ENCODE data around the gene TM4SF5. TPM values are rescaled to one million over a fixed set of nuclear protein-coding genes. Genes with fewer than 3 reads are reported as not detected.

TM4SF5 gene
- total and polyA plus RNA-seq, 2 donors from 2014 or later: 0.88 to 31.3 TPM

GRCh38 chr17:4725646-4726310 lies 45.9 kb upstream of the TM4SF5 start:
- TF ChIP-seq CTCF (IDR thresholded peaks at IDR 0.05; ENCODE audit: borderline replicate concordance, extremely low read depth, insufficient read depth): no peak
- Histone ChIP-seq H3K27ac (ENCODE audit: low read depth in 2 of 2, low read length in 2 of 2) (no peak overlapping the region), H3K4me3 (ENCODE audit: low read length in 3 of 3) (no peak overlapping the region), H3K9me3 (ENCODE audit: control insufficient read depth in 2 of 3, insufficient read depth in 1 of 3, low read length in 3 of 3) (no peaks in the 10 kb centered on the region), H3K9ac (ENCODE audit: low read length in 3 of 3) (no peak overlapping the region), H3K4me1 (ENCODE audit: control insufficient read depth in 2 of 3, insufficient read depth in 2 of 3, low read depth in 1 of 3, low read length in 3 of 3) (peaks cover 3 to 6% (median 4%) of the 10 kb centered on the region in 3 donors), H3K27me3 (ENCODE audit: control insufficient read depth, insufficient read depth, low read length) (no peaks in the 10 kb centered on the region), H3K36me3 (ENCODE audit: control insufficient read depth in 2 of 3, insufficient read depth in 3 of 3, low read length in 3 of 3) (no peaks in the 10 kb centered on the region)
- intact Hi-C loops (cut with DNase I): no loop called here
- DNase-seq (no peak), FAIRE-seq (no peak)

GRCh38 chr17:4728124-4728523 lies 43.6 kb upstream of the TM4SF5 start:
- intact Hi-C loops (cut with DNase I): no loop called here
- no peak overlapping the region for H3K4me3 ChIP-seq (ENCODE audit: low read length in 3 of 3)
- no peak overlapping the region for H3K9ac ChIP-seq (ENCODE audit: low read length in 3 of 3)
- no peak overlapping the region for H3K27ac ChIP-seq (ENCODE audit: low read depth in 2 of 2, low read length in 2 of 2)
- DNase-seq: no peak
- TF ChIP-seq CTCF (IDR thresholded peaks at IDR 0.05; ENCODE audit: borderline replicate concordance, extremely low read depth, insufficient read depth): no peak
- H3K27me3 ChIP-seq (ENCODE audit: control insufficient read depth, insufficient read depth, low read length): no peaks in the 10 kb centered on the region
- H3K4me1 ChIP-seq (ENCODE audit: control insufficient read depth in 2 of 3, insufficient read depth in 2 of 3, low read depth in 1 of 3, low read length in 3 of 3): peaks cover 3 to 4% (median 3%) of the 10 kb centered on the region in 3 donors
- peaks cover 0 to 4% (median 0%) of the 10 kb centered on the region in 3 donors for H3K36me3 ChIP-seq (ENCODE audit: control insufficient read depth in 2 of 3, insufficient read depth in 3 of 3, low read length in 3 of 3)
- no peak for FAIRE-seq
- H3K9me3 ChIP-seq (ENCODE audit: control insufficient read depth in 2 of 3, insufficient read depth in 1 of 3, low read length in 3 of 3): no peaks in the 10 kb centered on the region

DNA sequence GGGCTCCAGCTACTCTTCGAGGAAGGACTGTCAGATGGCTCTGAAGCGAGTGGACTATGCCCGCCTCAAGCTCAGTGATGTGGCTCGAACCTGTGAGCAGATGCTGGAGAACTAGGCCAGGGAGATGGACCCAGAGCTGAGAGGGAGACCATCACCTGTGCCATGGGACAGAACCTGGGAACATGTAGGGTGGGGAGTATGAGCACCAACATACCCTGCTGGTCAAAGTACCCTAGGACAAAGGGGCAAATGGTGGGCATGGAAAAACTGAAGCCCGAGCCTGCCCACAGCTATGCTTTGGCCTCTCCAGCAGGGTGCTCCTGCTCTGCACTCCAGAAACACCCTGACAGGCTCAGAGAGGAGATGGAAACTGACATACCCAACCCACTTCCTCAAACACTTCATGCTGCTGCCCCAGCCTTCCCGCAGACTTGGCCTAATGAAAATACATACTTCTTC lies 38.6 kb upstream of the TM4SF5 start:
- Histone ChIP-seq H3K9ac (ENCODE audit: low read length in 3 of 3) (no peak overlapping the region), H3K9me3 (ENCODE audit: control insufficient read depth in 2 of 3, insufficient read depth in 1 of 3, low read length in 3 of 3) (no peaks in the 10 kb centered on the region), H3K27me3 (ENCODE audit: control insufficient read depth, insufficient read depth, low read length) (peaks cover under 1% of the 10 kb centered on the region), H3K4me1 (ENCODE audit: control insufficient read depth in 2 of 3, insufficient read depth in 2 of 3, low read depth in 1 of 3, low read length in 3 of 3) (peaks cover 3 to 4% (median 3%) of the 10 kb centered on the region in 3 donors), H3K36me3 (ENCODE audit: control insufficient read depth in 2 of 3, insufficient read depth in 3 of 3, low read length in 3 of 3) (peaks cover 0 to 7% (median 3%) of the 10 kb centered on the region in 3 donors), H3K27ac (ENCODE audit: low read depth in 2 of 2, low read length in 2 of 2) (no peak overlapping the region), H3K4me3 (ENCODE audit: low read length in 3 of 3) (no peak overlapping the region)
- intact Hi-C loops (cut with DNase I): no loop called here
- no peak for FAIRE-seq
- no peak for TF ChIP-seq CTCF (IDR thresholded peaks at IDR 0.05; ENCODE audit: borderline replicate concordance, extremely low read depth, insufficient read depth)
- DNase-seq: peak in 1 of 5 donors; percentile 53
